ENCODE measurements around the gene MICAL2. TPM values are rescaled to one million over a fixed set of nuclear protein-coding genes. Genes with fewer than 3 reads are reported as not detected.

Gene MICAL2
- total RNA-seq, 1 experiment from 2014 or later = 37.4 TPM

DNA sequence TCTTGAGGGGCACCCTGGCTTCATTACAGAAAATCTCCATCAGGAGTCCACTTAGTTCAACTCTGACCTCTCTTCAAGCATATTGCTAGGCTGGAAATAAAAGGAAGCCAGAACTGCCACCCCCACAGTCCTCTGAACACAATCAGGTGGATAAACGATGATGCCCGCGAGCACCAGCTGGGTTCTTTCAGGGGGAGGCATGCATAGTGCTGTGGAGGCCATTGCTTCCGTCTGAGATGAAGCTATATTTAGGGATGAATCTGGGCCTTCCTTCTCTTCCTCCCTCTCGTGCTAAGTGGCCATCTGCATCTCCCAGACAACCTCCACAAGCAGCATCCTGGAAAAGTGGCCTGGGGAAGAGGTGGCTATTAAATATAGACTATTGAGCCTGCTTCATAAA is 3.9 kb upstream of the MICAL2 start:
- BruUV-seq (replicated peaks) = no TSS peak
- no peak for TF ChIP-seq POLR2AphosphoS5 (IDR thresholded peaks at IDR 0.05; ENCODE audit: low read depth, low read length)
- no peak overlapping the region for H3K4me3 ChIP-seq (replicated peaks in 1 of 2; ENCODE audit: low read depth in 1 of 2, low read length in 2 of 2)
- no peaks in the 10 kb centered on the region for H4K20me1 ChIP-seq (ENCODE audit: insufficient read depth)
- no peaks in the 10 kb centered on the region for H3K27me3 ChIP-seq (ENCODE audit: insufficient read depth, low read length)
- ATAC-seq (no peak), DNase-seq (ENCODE audit: low read depth, low spot score) (no peak)
- H3K9me2 ChIP-seq (ENCODE audit: insufficient read depth) = no peaks in the 10 kb centered on the region
- no peaks in the 10 kb centered on the region for H3K9me3 ChIP-seq (ENCODE audit: control insufficient read depth in 1 of 2, insufficient read depth in 1 of 2, low read depth in 1 of 2, low read length in 2 of 2)
- H3K9ac ChIP-seq (ENCODE audit: low read length) = no peak overlapping the region
- no peak overlapping the region for H3K27ac ChIP-seq (ENCODE audit: low read depth, low read length)
- H3K36me3 ChIP-seq (ENCODE audit: control insufficient read depth in 1 of 2, insufficient read depth in 2 of 2, low read length in 2 of 2) = no peaks in the 10 kb centered on the region
- no peaks in the 10 kb centered on the region; the same call in 1 of the 2 replicates for H3K79me2 ChIP-seq (ENCODE audit: insufficient read depth, low read length)
- H3K4me1 ChIP-seq (ENCODE audit: control insufficient read depth in 1 of 2, insufficient read depth in 2 of 2, low read length in 2 of 2) = peaks cover 12 to 17% of the 10 kb centered on the region in 2 experiments
- intact Hi-C loops (cut with micrococcal nuclease) = no loop called here
- POLR2A ChIA-PET = no interaction called here
- CTCF ChIA-PET = no interaction called here
- RAD21 ChIA-PET (ENCODE audit: low non-redundant PET in 1 of 2, low total read pairs in 2 of 2, uncharacterized antibody in 2 of 2, unreplicated experiment in 2 of 2) = no interaction called here
- no peak overlapping the region for H2AFZ ChIP-seq (ENCODE audit: low read depth, low read length, poor library complexity, severe bottlenecking)
- H3K4me2 ChIP-seq (ENCODE audit: low read length) = no peak overlapping the region

DNA sequence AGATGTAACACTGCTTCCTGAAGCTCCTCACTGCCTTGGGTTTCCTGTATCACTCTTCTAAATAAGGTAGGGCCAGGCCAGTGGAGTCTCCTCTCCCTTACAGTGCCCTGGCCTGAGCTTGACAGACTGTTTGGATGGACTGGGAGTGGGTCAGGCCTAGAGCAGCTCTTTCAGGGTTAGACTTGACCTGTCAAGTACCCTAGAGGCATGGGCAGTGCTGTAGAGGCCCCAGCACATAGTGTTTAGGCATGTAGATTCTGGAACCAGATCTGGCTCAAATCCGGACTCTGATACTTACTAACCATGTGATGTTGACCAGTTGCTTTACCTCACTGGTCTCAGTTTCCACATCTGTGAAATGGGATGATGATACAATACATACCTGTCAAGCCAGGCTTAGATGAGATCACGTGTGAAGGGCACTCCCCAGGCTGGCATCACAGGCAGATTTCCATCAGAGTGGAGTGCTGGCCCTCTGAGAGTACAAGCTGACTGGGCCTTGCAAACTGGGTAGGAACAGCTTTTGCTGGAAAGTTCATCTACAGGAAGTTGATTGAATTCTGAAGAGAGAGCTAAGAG is 1.4 kb upstream of the MICAL2 start:
- intact Hi-C loops (cut with micrococcal nuclease) = no loop called here
- BruUV-seq (replicated peaks) = no TSS peak
- H3K27me3 ChIP-seq (ENCODE audit: insufficient read depth, low read length) = no peaks in the 10 kb centered on the region
- no peaks in the 10 kb centered on the region for H3K9me3 ChIP-seq (ENCODE audit: control insufficient read depth in 1 of 2, insufficient read depth in 1 of 2, low read depth in 1 of 2, low read length in 2 of 2)
- H3K9me2 ChIP-seq (ENCODE audit: insufficient read depth) = no peaks in the 10 kb centered on the region
- peaks cover 12 to 24% of the 10 kb centered on the region in 2 experiments for H3K4me1 ChIP-seq (ENCODE audit: control insufficient read depth in 1 of 2, insufficient read depth in 2 of 2, low read length in 2 of 2)
- CTCF ChIA-PET = no interaction called here
- H3K36me3 ChIP-seq (ENCODE audit: control insufficient read depth in 1 of 2, insufficient read depth in 2 of 2, low read length in 2 of 2) = no peaks in the 10 kb centered on the region
- H3K4me2 ChIP-seq (ENCODE audit: low read length) = no peak overlapping the region
- H3K9ac ChIP-seq (ENCODE audit: low read length) = no peak overlapping the region
- H3K4me3 ChIP-seq (replicated peaks in 1 of 2; ENCODE audit: low read depth in 1 of 2, low read length in 2 of 2) = no peak overlapping the region
- H3K27ac ChIP-seq (ENCODE audit: low read depth, low read length) = no peak overlapping the region
- RAD21 ChIA-PET (ENCODE audit: low non-redundant PET in 1 of 2, low total read pairs in 2 of 2, uncharacterized antibody in 2 of 2, unreplicated experiment in 2 of 2) = interaction anchor here in 1 of 2 experiments (1.0 kb wide), 1 partner anchor 21 kb away, joined by 3 read pairs; no protein-coding TSS in a partner anchor
- H2AFZ ChIP-seq (ENCODE audit: low read depth, low read length, poor library complexity, severe bottlenecking) = no peak overlapping the region
- POLR2A ChIA-PET = interaction anchor here (0.7 to 1.5 kb wide), 4 partner anchors 10 to 953 kb away, joined by 3 to 9 read pairs (median 3); no protein-coding TSS in a partner anchor
- no peaks in the 10 kb centered on the region for H4K20me1 ChIP-seq (ENCODE audit: insufficient read depth)
- DNase-seq (ENCODE audit: low read depth, low spot score) (no peak), ATAC-seq (no peak)
- H3K79me2 ChIP-seq (ENCODE audit: insufficient read depth, low read length) = peaks cover 5% of the 10 kb centered on the region; the same call in 1 of the 2 replicates
- TF ChIP-seq ZBTB33 (IDR thresholded peaks at IDR 0.05; ENCODE audit: extremely low read depth, insufficient replicate concordance, low read length) (no peak), ATF3 (IDR thresholded peaks at IDR 0.05) (no peak), MAX (IDR thresholded peaks at IDR 0.05) (no peak), EGR1 (IDR thresholded peaks at IDR 0.05; ENCODE audit: low read depth) (no peak), EZH2 (IDR thresholded peaks at IDR 0.05) (no peak), CBX3 (IDR thresholded peaks at IDR 0.05; ENCODE audit: low read depth) (no peak), EZH2phosphoT487 (IDR thresholded peaks at IDR 0.05; ENCODE audit: borderline replicate concordance) (no peak), RAD21 (IDR thresholded peaks at IDR 0.05; ENCODE audit: low read depth) (no peak), CEBPB (IDR thresholded peaks at IDR 0.05; ENCODE audit: low read depth) (no peak), CTCF (IDR thresholded peaks at IDR 0.05 in 2 of 3, conservative IDR thresholded peaks at IDR 0.05 in 1 of 3; ENCODE audit: borderline replicate concordance in 1 of 3, insufficient read depth in 1 of 3, low read depth in 2 of 3, low read length in 2 of 3) (no peak), YY1 (IDR thresholded peaks at IDR 0.05; ENCODE audit: extremely low read depth, insufficient replicate concordance, low read depth, low read length) (no peak), FOSL1 (IDR thresholded peaks at IDR 0.05; ENCODE audit: low read depth) (no peak), POLR2AphosphoS5 (IDR thresholded peaks at IDR 0.05; ENCODE audit: low read depth, low read length) (no peak), TCF7L2 (IDR thresholded peaks at IDR 0.05; ENCODE audit: borderline replicate concordance, extremely low read depth, insufficient read depth, insufficient read length) (no peak)

Data from HCT116 (cell line).